GM23338 (cell line): ENCODE results near the gene PPP4R1. TPM values are rescaled to one million over a fixed set of nuclear protein-coding genes. Genes with fewer than 3 reads are reported as not detected.

Experiments used
- ATAC-seq: fragments of 200-7000 bp; cut with Tn5 transposase; 3 replicates; pipeline ENCODE4 v1.9.1; 2020
- DNase-seq: peaks from one replicate; pipeline ENCODE4 v3.0.0-alpha.2; 2015; ENCODE audit warnings: low spot score
- H2AFZ ChIP-seq: fragments of 200-600 bp; sonication (generic); 2 replicates; pipeline ENCODE4 v1.8.0; 2016; ENCODE audit warnings: antibody characterized with exemption, mild to moderate bottlenecking, moderate library complexity
- H3F3A ChIP-seq: fragments of 200-600 bp; sonication (generic); replicated peaks from 2 replicates; pipeline ENCODE4 v1.8.0; 2017; ENCODE audit warnings: antibody characterized with exemption, mixed run types, low read depth
- H3K27ac ChIP-seq: fragments of 200-600 bp; sonication (generic); 2 replicates; pipeline ENCODE4 v1.6.1; 2016; ENCODE audit warnings: low read depth
- H3K27me3 ChIP-seq: fragments of 200-600 bp; sonication (generic); 2 replicates; pipeline ENCODE4 v1.8.0; 2016; ENCODE audit warnings: mild to moderate bottlenecking, mixed run types, moderate library complexity; ENCODE audit not compliant: insufficient read depth
- H3K36me3 ChIP-seq: fragments of 200-600 bp; sonication (generic); 2 replicates; pipeline ENCODE4 v1.8.0; 2016; ENCODE audit warnings: mild to moderate bottlenecking; ENCODE audit not compliant: insufficient read depth
- H3K4me1 ChIP-seq: fragments of 200-600 bp; sonication (generic); 2 replicates; pipeline ENCODE4 v1.8.0; 2016; ENCODE audit warnings: mild to moderate bottlenecking, moderate library complexity; ENCODE audit not compliant: insufficient read depth
- H3K4me2 ChIP-seq: fragments of 200-600 bp; sonication (generic); 2 replicates; pipeline ENCODE4 v1.7.1; 2017; ENCODE audit warnings: mixed run types
- H3K4me3 ChIP-seq: fragments of 200-600 bp; sonication (generic); 2 replicates; pipeline ENCODE4 v1.6.1; 2016; ENCODE audit warnings: mixed run types
- H3K79me2 ChIP-seq: fragments of 200-600 bp; sonication (generic); replicated peaks from 2 replicates; pipeline ENCODE4 v1.8.0; 2017; ENCODE audit warnings: mild to moderate bottlenecking; ENCODE audit not compliant: insufficient read depth
- H3K9me2 ChIP-seq: fragments of 200-600 bp; sonication (generic); 2 replicates; pipeline ENCODE4 v1.8.0; 2017; ENCODE audit not compliant: insufficient read depth
- H4K20me1 ChIP-seq: fragments of 200-600 bp; sonication (generic); replicated peaks from 2 replicates; pipeline ENCODE4 v1.8.0; 2017; ENCODE audit warnings: mild to moderate bottlenecking; ENCODE audit not compliant: insufficient read depth
- H3K27ac Mint-ChIP-seq: 2 replicates; pipeline ENCODE4 v1.8.0; 2020; ENCODE audit warnings: inconsistent platforms, mild to moderate bottlenecking, moderate library complexity, mixed read lengths
- H3K27me3 Mint-ChIP-seq: 3 replicates; pipeline ENCODE4 v1.8.0; 2022; ENCODE audit warnings: low read depth, mild to moderate bottlenecking, moderate library complexity, mixed read lengths, inconsistent platforms; ENCODE audit not compliant: insufficient read depth, poor library complexity
- H3K36me3 Mint-ChIP-seq: 3 replicates; pipeline ENCODE4 v1.8.0; 2021; ENCODE audit warnings: low read depth, mild to moderate bottlenecking, inconsistent platforms, moderate library complexity, mixed read lengths
- H3K4me1 Mint-ChIP-seq: 3 replicates; pipeline ENCODE4 v1.8.0; 2020; ENCODE audit warnings: mild to moderate bottlenecking, inconsistent platforms, mixed read lengths
- H3K4me3 Mint-ChIP-seq: 3 replicates; pipeline ENCODE4 v1.8.0; 2021; ENCODE audit warnings: moderate library complexity, mild to moderate bottlenecking, inconsistent platforms, mixed read lengths
- H3K9me3 Mint-ChIP-seq: 3 replicates; pipeline ENCODE4 v1.8.0; 2020; ENCODE audit warnings: moderate library complexity, mild to moderate bottlenecking, inconsistent platforms, mixed read lengths
- CREB1 ChIP-seq: fragments of 250-450 bp; sonication (Bioruptor Pico); IDR thresholded peaks from 2 replicates; pipeline ENCODE4 v1.5.0; 2020; ENCODE audit warnings: low read depth, mild to moderate bottlenecking, moderate library complexity
- CTCF ChIP-seq, 2 experiments: fragments of 200-600 bp in 1 of 2; sonication (generic) in 1 of 2; conservative IDR thresholded peaks; 2 replicates each; pipeline versions ENCODE4 v1.5.1 to v1.6.1; 2016 to 2017; ENCODE audit warnings: antibody characterized with exemption in 2 of 2, low read depth in 2 of 2, mild to moderate bottlenecking in 2 of 2, moderate library complexity in 1 of 2
- ETS1 ChIP-seq: IDR thresholded peaks from 2 replicates; pipeline ENCODE4 v1.6.1; 2016; ENCODE audit warnings: antibody characterized with exemption
- EZH2 ChIP-seq: fragments of 200-600 bp; sonication (generic); IDR thresholded peaks from one replicate; pipeline ENCODE4 v1.8.0; 2017; ENCODE audit warnings: antibody characterized with exemption, mild to moderate bottlenecking, low read depth; ENCODE audit not compliant: unreplicated experiment
- EZH2phosphoT487 ChIP-seq: fragments of 200-600 bp; sonication (generic); IDR thresholded peaks from one replicate; pipeline ENCODE4 v1.8.1; 2018; ENCODE audit warnings: antibody characterized with exemption; ENCODE audit not compliant: unreplicated experiment
- JUNB ChIP-seq: IDR thresholded peaks from one replicate; pipeline ENCODE4 v1.6.1; 2016; ENCODE audit warnings: antibody characterized with exemption; ENCODE audit not compliant: unreplicated experiment
- NANOG ChIP-seq: IDR thresholded peaks from 2 replicates; pipeline ENCODE4 v1.6.1; 2016; ENCODE audit warnings: antibody characterized with exemption, borderline replicate concordance
- POLR2AphosphoS5 ChIP-seq: IDR thresholded peaks from 2 replicates; pipeline ENCODE4 v1.6.1; 2016; ENCODE audit warnings: antibody characterized with exemption, low read depth
- REST ChIP-seq: IDR thresholded peaks from one replicate; pipeline ENCODE4 v1.6.1; 2018; ENCODE audit warnings: antibody characterized with exemption; ENCODE audit not compliant: unreplicated experiment
- STAT1 ChIP-seq: IDR thresholded peaks from one replicate; pipeline ENCODE4 v1.6.1; 2016; ENCODE audit warnings: antibody characterized with exemption; ENCODE audit not compliant: unreplicated experiment
- ZNF114 ChIP-seq: fragments of 250-450 bp; sonication (Bioruptor Pico); IDR thresholded peaks from 2 replicates; pipeline ENCODE4 v1.5.0; 2020; ENCODE audit warnings: mild to moderate bottlenecking, moderate library complexity
- ZNF331 ChIP-seq: fragments of 250-450 bp; sonication (Bioruptor Pico); IDR thresholded peaks from 2 replicates; pipeline ENCODE4 v1.5.0; 2020; ENCODE audit warnings: low read depth, mild to moderate bottlenecking, moderate library complexity
- ZNF462 ChIP-seq: fragments of 250-450 bp; sonication (Bioruptor Pico); IDR thresholded peaks from 2 replicates; pipeline ENCODE4 v1.5.0; 2020; ENCODE audit warnings: mild to moderate bottlenecking, moderate library complexity
- polyA plus RNA-seq: library from polyadenylated mRNA; unstranded; fragments of >200 nt; fragmentation: Nextera tagmentation; extraction: Ambion mirVana; gene quantifications from 2 replicates; pipeline ENCODE4 v1.2.1, GENCODE V29; 2016
- total RNA-seq: library from RNA; depleted of rRNA; stranded (reverse); fragments of >200 nt; shearing (Covaris generic); gene quantifications from 2 replicates; pipeline ENCODE4 v1.2.3, GENCODE V29; 2014

Gene PPP4R1
- total and polyA plus RNA-seq, 2 experiments from 2014 or later, result 18.1 to 79.4 TPM

- H3K27me3 ChIP-seq, result no peaks in the 10 kb centered on the region
- H3K4me3 Mint-ChIP-seq, result no peak overlapping the region
- H3K4me1 Mint-ChIP-seq, result peaks cover 25% of the 10 kb centered on the region
- no peak overlapping the region for H3K4me2 ChIP-seq
- DNase-seq, result no peak
- no peaks in the 10 kb centered on the region for H3K36me3 Mint-ChIP-seq
- H4K20me1 ChIP-seq, result no peaks in the 10 kb centered on the region
- peaks cover 5% of the 10 kb centered on the region; the same call in 2 of the 3 replicates for H3K9me3 Mint-ChIP-seq
- no peak overlapping the region for H3K27ac Mint-ChIP-seq
- H3K4me1 ChIP-seq, result peaks cover 9% of the 10 kb centered on the region; the same call in 1 of the 2 replicates
- peaks cover 11% of the 10 kb centered on the region for H3K27me3 Mint-ChIP-seq
- TF ChIP-seq ZNF114, result no peak
- no peak for TF ChIP-seq JUNB
- TF ChIP-seq REST, result no peak
- TF ChIP-seq EZH2phosphoT487, result no peak
- no peak for TF ChIP-seq EZH2
- no peak for TF ChIP-seq POLR2AphosphoS5
- no peak for TF ChIP-seq NANOG
- no peak for TF ChIP-seq ZNF331 (CRISPR knock-in tag)
- no peak for TF ChIP-seq ETS1
- no peak for TF ChIP-seq CTCF (conservative IDR thresholded peaks at IDR 0.05; ENCODE audit: low read depth in 2 of 2)
- no peak for TF ChIP-seq STAT1
- TF ChIP-seq ZNF462 (CRISPR knock-in tag), result no peak
- TF ChIP-seq CREB1 (CRISPR knock-in tag), result no peak
- peaks cover 11% of the 10 kb centered on the region; the same call in 1 of the 2 replicates for H3K9me2 ChIP-seq
- no peak overlapping the region for H3K27ac ChIP-seq
- H3K36me3 ChIP-seq, result no peaks in the 10 kb centered on the region
- H3K79me2 ChIP-seq, result no peaks in the 10 kb centered on the region
- H3K4me3 ChIP-seq, result no peak overlapping the region
- no peak overlapping the region for H2AFZ ChIP-seq
- ATAC-seq, result no peak
- no peaks in the 10 kb centered on the region for H3F3A ChIP-seq
These were observed 24.5 kb upstream of the PPP4R1 start for GRCh38 chr18:9638886-9639285.
